GM19438 (cell line): ENCODE data around the gene OR10AG1.

Experiments
- ATAC-seq: cut with Tn5 transposase; IDR thresholded peaks from one replicate; pipeline ENCODE4 v1.9.1; 2021; ENCODE audit warnings: low read depth; ENCODE audit not compliant: unreplicated experiment

Gene OR10AG1, protein sequence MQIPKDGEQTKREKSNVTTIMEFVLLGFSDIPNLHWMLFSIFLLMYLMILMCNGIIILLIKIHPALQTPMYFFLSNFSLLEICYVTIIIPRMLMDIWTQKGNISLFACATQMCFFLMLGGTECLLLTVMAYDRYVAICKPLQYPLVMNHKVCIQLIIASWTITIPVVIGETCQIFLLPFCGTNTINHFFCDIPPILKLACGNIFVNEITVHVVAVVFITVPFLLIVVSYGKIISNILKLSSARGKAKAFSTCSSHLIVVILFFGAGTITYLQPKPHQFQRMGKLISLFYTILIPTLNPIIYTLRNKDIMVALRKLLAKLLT

GRCh38 chr11:55969845-55970244 lies at the start of gene OR10AG1:
OR10AG1 (minus strand) TSS chr11:55969945; CDS start chr11:55969907, 38 bp downstream.
- no peak for ATAC-seq

DNA sequence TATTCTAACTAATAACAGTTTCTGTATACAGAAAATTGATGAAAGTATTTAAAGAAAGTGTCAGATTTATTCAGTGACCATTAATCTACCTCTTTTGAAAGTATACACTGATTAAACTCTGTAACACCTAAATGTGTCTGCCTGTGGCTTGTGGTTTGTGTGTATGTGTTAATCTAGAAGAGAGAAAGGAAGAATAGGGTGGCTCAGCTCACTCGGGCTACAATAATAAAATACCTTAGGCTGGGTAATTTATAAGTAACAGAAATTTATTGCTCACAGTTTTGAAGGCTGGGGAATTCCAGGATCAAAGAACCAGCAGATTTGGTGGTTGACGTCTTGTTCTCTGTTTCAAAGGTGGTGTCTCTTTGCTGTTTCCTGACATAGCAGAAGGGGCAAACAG lies 44.1 kb upstream of the OR10AG1 start:
- ATAC-seq: no peak

DNA sequence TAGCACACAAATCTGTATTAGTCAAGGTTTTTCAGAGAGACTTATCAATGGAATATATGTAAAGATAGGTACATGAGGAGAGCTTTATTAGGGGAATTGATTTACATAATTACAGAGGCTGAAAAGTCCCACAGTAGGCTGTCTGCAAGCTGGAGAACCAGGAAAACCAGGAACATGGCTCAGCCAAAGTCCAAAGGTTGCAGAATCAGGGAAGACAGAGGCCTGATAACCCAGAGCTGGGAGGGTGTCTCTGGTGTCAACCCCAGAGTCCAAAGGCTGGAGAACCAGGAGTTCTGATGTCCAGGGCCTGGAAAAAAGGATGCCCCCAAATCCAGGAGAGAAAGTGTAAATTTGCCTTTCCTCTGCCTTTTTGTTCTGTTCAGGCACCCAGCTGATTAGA lies 41.0 kb upstream of the OR10AG1 start:
- ATAC-seq: no peak

GRCh38 chr11:55994525-55994924 lies 24.8 kb upstream of the OR10AG1 start, which contains the start of gene OR5F1:
OR5F1 (minus strand) TSS chr11:55994625; CDS start chr11:55994625, 0 bp downstream.
- ATAC-seq: no peak

- no peak for ATAC-seq
Measured at GRCh38 chr11:55970935-55971334, 1.2 kb upstream of the OR10AG1 start.

GRCh38 chr11:55967914-55968313 lies 1.8 kb downstream of the OR10AG1 start:
- ATAC-seq: no peak

DNA sequence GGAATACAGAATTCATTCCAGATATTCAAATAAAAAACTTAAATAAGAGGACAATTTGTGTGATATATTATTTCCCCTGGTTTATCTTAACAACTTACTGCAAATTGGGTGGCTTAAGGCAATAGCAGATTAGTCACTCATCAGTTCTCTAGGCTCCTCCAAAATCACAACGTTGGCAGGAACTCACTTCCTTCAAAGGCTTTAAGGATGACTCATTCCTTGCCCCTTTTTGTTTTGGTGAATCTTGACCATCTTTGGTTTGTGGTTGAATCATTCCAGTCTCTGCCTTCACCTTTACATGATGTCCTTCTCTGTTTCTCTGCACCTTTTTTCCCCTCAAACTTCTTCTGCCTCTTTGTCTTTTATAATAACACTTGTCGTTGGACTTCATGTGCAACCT lies 3.4 kb downstream of the OR10AG1 start:
- ATAC-seq: no peak

DNA sequence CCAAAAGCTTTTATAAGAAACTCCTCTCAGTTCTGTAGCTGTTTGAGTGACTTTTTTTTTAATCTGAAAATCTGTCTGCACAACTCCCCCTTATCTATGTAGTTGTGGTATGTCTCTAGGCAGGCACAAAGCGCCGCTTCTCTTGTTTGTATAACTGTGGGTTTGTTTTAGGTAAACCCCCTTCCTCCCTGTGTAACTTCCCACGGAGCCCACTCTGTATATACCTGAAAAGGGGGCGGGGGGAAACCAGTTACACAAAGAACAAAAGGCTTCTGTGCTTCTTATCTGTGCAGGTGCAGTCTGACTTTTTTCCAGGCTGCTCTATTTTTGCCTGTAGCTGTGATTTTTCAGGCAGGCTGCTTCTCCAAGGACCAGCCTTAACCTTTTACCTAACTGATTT lies 13.2 kb downstream of the OR10AG1 start:
- ATAC-seq: no peak

GRCh38 chr11:55949330-55949729 lies 20.4 kb downstream of the OR10AG1 start:
- no peak for ATAC-seq

DNA sequence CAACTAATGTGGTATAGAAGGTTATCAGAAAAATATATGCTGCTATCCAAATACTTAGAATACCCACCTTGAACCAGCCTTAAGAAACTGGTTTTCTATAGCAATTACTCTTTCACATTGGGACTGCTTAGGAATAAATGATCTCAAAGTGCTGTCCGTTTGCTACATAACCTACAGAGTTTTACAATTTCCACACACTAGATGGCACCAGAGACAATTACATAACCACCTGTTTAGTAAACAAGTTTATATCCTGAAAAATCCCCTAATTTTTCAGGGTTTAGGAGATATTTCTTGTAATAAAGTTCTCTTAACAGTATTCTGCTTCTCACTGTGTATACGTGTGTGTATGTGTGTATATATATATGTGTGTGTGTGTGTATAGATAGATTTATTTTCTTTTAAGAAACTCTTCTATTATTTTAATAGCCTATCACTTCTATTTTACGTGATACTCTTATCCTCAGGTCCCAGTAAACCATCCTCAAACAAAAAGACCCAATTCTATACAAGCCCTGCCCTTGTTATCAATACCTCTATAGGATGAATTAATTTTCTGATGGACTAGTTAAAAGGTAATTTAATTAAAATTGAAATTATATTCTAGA lies 26.9 kb downstream of the OR10AG1 start:
- ATAC-seq: no peak

- no peak for ATAC-seq
Measured at GRCh38 chr11:55936300-55936699, 33.4 kb downstream of the OR10AG1 start, which contains the start of gene OR5I1. OR5I1 (minus strand) TSS chr11:55936400; CDS start chr11:55936400, 0 bp downstream.

GRCh38 chr11:55920537-55920936 lies 49.2 kb downstream of the OR10AG1 start:
- no peak for ATAC-seq
